ENCODE results near the gene AMD1. TPM values are rescaled to one million over a fixed set of nuclear protein-coding genes. Genes with fewer than 3 reads are reported as not detected.

AMD1 gene
- total RNA-seq, 1 experiment from 2014 or later, result 82.0 TPM

- in situ Hi-C loops (cut with HindIII; ENCODE audit: low pct_unique_long_range_greater_than_20kb, low sequenced_read_pairs), result loop anchor here (10.0 kb wide), 3 partner anchors 61 to 341 kb away; partner anchors contain the start of gene CDK19
- DNase-seq (ENCODE audit: low read depth, low spot score), result no peak
Measured at GRCh38 chr6:110875548-110876169, 1.1 kb downstream of the AMD1 start.

- peak; percentile 86 for DNase-seq (ENCODE audit: low read depth, low spot score)
- in situ Hi-C loops (cut with HindIII; ENCODE audit: low pct_unique_long_range_greater_than_20kb, low sequenced_read_pairs), result loop anchor here (10.0 kb wide), 3 partner anchors 61 to 341 kb away; partner anchors contain the start of gene CDK19
Measured at GRCh38 chr6:110876170-110876773, 1.7 kb downstream of the AMD1 start.

- no peak for DNase-seq (ENCODE audit: low read depth, low spot score)
- in situ Hi-C loops (cut with HindIII; ENCODE audit: low pct_unique_long_range_greater_than_20kb, low sequenced_read_pairs), result loop anchor here (10.0 kb wide), 3 partner anchors 62 to 342 kb away; partner anchors contain the start of gene CDK19
Measured at GRCh38 chr6:110876806-110877564, 2.4 kb downstream of the AMD1 start.

GRCh38 chr6:110877569-110877968 is 3.0 kb downstream of the AMD1 start:
- in situ Hi-C loops (cut with HindIII; ENCODE audit: low pct_unique_long_range_greater_than_20kb, low sequenced_read_pairs), result loop anchor here (10.0 kb wide), 3 partner anchors 63 to 343 kb away; partner anchors contain the start of gene CDK19
- DNase-seq (ENCODE audit: low read depth, low spot score), result no peak

- peak; percentile 62 for DNase-seq (ENCODE audit: low read depth, low spot score)
- in situ Hi-C loops (cut with HindIII; ENCODE audit: low pct_unique_long_range_greater_than_20kb, low sequenced_read_pairs), result loop anchor here (10.0 kb wide), 3 partner anchors 64 to 344 kb away; partner anchors contain the start of gene CDK19
Measured at GRCh38 chr6:110878751-110879522, 4.4 kb downstream of the AMD1 start.

- DNase-seq (ENCODE audit: low read depth, low spot score), result no peak
- in situ Hi-C loops (cut with HindIII; ENCODE audit: low pct_unique_long_range_greater_than_20kb, low sequenced_read_pairs), result no loop called here
Measured at GRCh38 chr6:110880651-110881050, 6.1 kb downstream of the AMD1 start.

GRCh38 chr6:110881546-110882273 is 7.1 kb downstream of the AMD1 start:
- DNase-seq (ENCODE audit: low read depth, low spot score), result no peak
- in situ Hi-C loops (cut with HindIII; ENCODE audit: low pct_unique_long_range_greater_than_20kb, low sequenced_read_pairs), result no loop called here

- in situ Hi-C loops (cut with HindIII; ENCODE audit: low pct_unique_long_range_greater_than_20kb, low sequenced_read_pairs), result no loop called here
- DNase-seq (ENCODE audit: low read depth, low spot score), result no peak
Measured at GRCh38 chr6:110882274-110882619, 7.7 kb downstream of the AMD1 start.

- in situ Hi-C loops (cut with HindIII; ENCODE audit: low pct_unique_long_range_greater_than_20kb, low sequenced_read_pairs), result no loop called here
- DNase-seq (ENCODE audit: low read depth, low spot score), result no peak
Measured at GRCh38 chr6:110882824-110883554, 8.4 kb downstream of the AMD1 start.

GRCh38 chr6:110884321-110884720 is 9.7 kb downstream of the AMD1 start:
- DNase-seq (ENCODE audit: low read depth, low spot score), result no peak
- in situ Hi-C loops (cut with HindIII; ENCODE audit: low pct_unique_long_range_greater_than_20kb, low sequenced_read_pairs), result no loop called here

- in situ Hi-C loops (cut with HindIII; ENCODE audit: low pct_unique_long_range_greater_than_20kb, low sequenced_read_pairs), result no loop called here
- DNase-seq (ENCODE audit: low read depth, low spot score), result no peak
Measured at GRCh38 chr6:110885526-110885925, 10.9 kb downstream of the AMD1 start.

GRCh38 chr6:110886555-110887167 is 12.1 kb downstream of the AMD1 start:
- DNase-seq (ENCODE audit: low read depth, low spot score), result no peak
- in situ Hi-C loops (cut with HindIII; ENCODE audit: low pct_unique_long_range_greater_than_20kb, low sequenced_read_pairs), result no loop called here

GRCh38 chr6:110890288-110890687 is 15.7 kb downstream of the AMD1 start:
- in situ Hi-C loops (cut with HindIII; ENCODE audit: low pct_unique_long_range_greater_than_20kb, low sequenced_read_pairs), result no loop called here

GRCh38 chr6:110895907-110896608 is 21.5 kb downstream of the AMD1 start:
- no peak for DNase-seq (ENCODE audit: low read depth, low spot score)
- in situ Hi-C loops (cut with HindIII; ENCODE audit: low pct_unique_long_range_greater_than_20kb, low sequenced_read_pairs), result no loop called here

More at GRCh38 chr6:110890288-110890687, 15.7 kb downstream of the AMD1 start:
- no peak for DNase-seq (ENCODE audit: low read depth, low spot score)

- in situ Hi-C loops (cut with HindIII; ENCODE audit: low pct_unique_long_range_greater_than_20kb, low sequenced_read_pairs), result no loop called here
- no peak for DNase-seq (ENCODE audit: low read depth, low spot score)
Measured at GRCh38 chr6:110897433-110897832, 22.8 kb downstream of the AMD1 start.

GRCh38 chr6:110898111-110898510 is 23.5 kb downstream of the AMD1 start:
- in situ Hi-C loops (cut with HindIII; ENCODE audit: low pct_unique_long_range_greater_than_20kb, low sequenced_read_pairs), result no loop called here
- DNase-seq (ENCODE audit: low read depth, low spot score), result no peak

Data from SK-MEL-5 (cell line).